Sciatic nerve (tissue), 2 donors: ENCODE data around the gene OR2AG1. TPM values are rescaled to one million over a fixed set of nuclear protein-coding genes. Genes with fewer than 3 reads are reported as not detected.

ENCODE experiments used
- ATAC-seq: fragments of 200-7000 bp; cut with Tn5 transposase; one replicate; pipeline ENCODE4 v1.9.1; 2020; ENCODE audit warnings: mild to moderate bottlenecking, moderate library complexity
- DNase-seq: peaks from one replicate; pipeline ENCODE4 v3.0.0-alpha.2; 2020; ENCODE audit warnings: low spot score
- intact Hi-C: fragments of 100-400 bp; cut with DNase I; formaldehyde crosslinking; loops from one replicate; pipeline ENCODE4 v1.14.2; 2022
- total RNA-seq: library from RNA; stranded (reverse); fragmentation: NEBNext Ultra II Directional; extraction: Animal tissue kit (Norgen Biotek cat#: 25700); gene quantifications from one replicate; pipeline ENCODE4 v1.2.1, GENCODE V29; 2021
- donor health status: DM: no; HTN: no; CAD: no.
- donor health status: DM: no; HTN: no; CAD: no.

OR2AG1 gene
- total RNA-seq: not detected

GRCh38 chr11:6782720-6783119, at the start of gene OR2AG1:
OR2AG1 (plus strand) TSS chr11:6783020; CDS start chr11:6785038, 2,018 bp downstream.
- intact Hi-C loops: no loop called here
- DNase-seq (no peak), ATAC-seq (no peak)

GRCh38 chr11:6733326-6734275, 49.2 kb upstream of the OR2AG1 start:
- ATAC-seq (no peak), DNase-seq (no peak)
- intact Hi-C loops: no loop called here

GRCh38 chr11:6734616-6735015, 48.2 kb upstream of the OR2AG1 start:
- intact Hi-C loops: no loop called here
- ATAC-seq (no peak), DNase-seq (no peak)

- DNase-seq (no peak), ATAC-seq (no peak)
- intact Hi-C loops: no loop called here
These were observed 47.5 kb upstream of the OR2AG1 start for GRCh38 chr11:6735306-6735705.

GRCh38 chr11:6736495-6737121, 46.2 kb upstream of the OR2AG1 start:
- ATAC-seq: no peak
- no peak for DNase-seq
- intact Hi-C loops: no loop called here

GRCh38 chr11:6737872-6738466, 44.9 kb upstream of the OR2AG1 start:
- intact Hi-C loops: no loop called here
- no peak for DNase-seq
- ATAC-seq: no peak

- intact Hi-C loops: no loop called here
- ATAC-seq: no peak
- no peak for DNase-seq
These were observed 44.2 kb upstream of the OR2AG1 start for GRCh38 chr11:6738590-6738989.

- intact Hi-C loops: no loop called here
- no peak for DNase-seq
- ATAC-seq: no peak
These were observed 40.6 kb upstream of the OR2AG1 start for GRCh38 chr11:6742260-6742659.

GRCh38 chr11:6745018-6745417, 37.8 kb upstream of the OR2AG1 start:
- intact Hi-C loops: no loop called here
- ATAC-seq (no peak), DNase-seq (no peak)

- DNase-seq (no peak), ATAC-seq (no peak)
- intact Hi-C loops: no loop called here
These were observed 37.3 kb upstream of the OR2AG1 start for GRCh38 chr11:6745465-6746015.

GRCh38 chr11:6746086-6746618, 36.7 kb upstream of the OR2AG1 start:
- ATAC-seq (no peak), DNase-seq (no peak)
- intact Hi-C loops: no loop called here

- no peak for ATAC-seq
- intact Hi-C loops: no loop called here
These were observed 36.2 kb upstream of the OR2AG1 start for GRCh38 chr11:6746626-6747025.

GRCh38 chr11:6747097-6747668, 35.6 kb upstream of the OR2AG1 start:
- ATAC-seq (no peak), DNase-seq (no peak)
- intact Hi-C loops: no loop called here

More at GRCh38 chr11:6746626-6747025, 36.2 kb upstream of the OR2AG1 start:
- no peak for DNase-seq

GRCh38 chr11:6755303-6755952, 27.4 kb upstream of the OR2AG1 start:
- ATAC-seq: peak; percentile 45
- DNase-seq: no peak
- intact Hi-C loops: no loop called here

- ATAC-seq: no peak
- no peak for DNase-seq
- intact Hi-C loops: no loop called here
These were observed 26.9 kb upstream of the OR2AG1 start for GRCh38 chr11:6755953-6756347.

- DNase-seq: no peak
- peak; percentile 69 for ATAC-seq
- intact Hi-C loops: no loop called here
These were observed 25.4 kb upstream of the OR2AG1 start for GRCh38 chr11:6757373-6757967.

- ATAC-seq (peak; percentile 70), DNase-seq (no peak)
- intact Hi-C loops: no loop called here
These were observed 10.6 kb upstream of the OR2AG1 start, which contains the start of gene OR2AG2 for GRCh38 chr11:6771926-6772893. OR2AG2 (minus strand) TSS chr11:6771976; CDS start chr11:6768957, 3,019 bp downstream.
